Activated T-helper 1 cell treated with anti-CD3 and anti-CD28 coated beads, Interleukin-2, amount 50 U/mL, for 16 hours (primary cell): ENCODE data around the gene IMPA2.

Source experiments
- DNase-seq, 2 donors: peaks; one replicate each; pipeline ENCODE4 v3.0.0-alpha.2; 2020; ENCODE audit warnings: low read depth in 1 of 2, low spot score in 1 of 2

Gene IMPA2

GRCh38 chr18:12046751-12047335 is 65.5 kb downstream of the IMPA2 start:
- DNase-seq: no peak

GRCh38 chr18:12048010-12048826 is 66.9 kb downstream of the IMPA2 start:
- no peak for DNase-seq

GRCh38 chr18:12048827-12049175 is 67.5 kb downstream of the IMPA2 start:
- DNase-seq: no peak

- DNase-seq: no peak
Observed at GRCh38 chr18:12049978-12050811, 68.9 kb downstream of the IMPA2 start.

- DNase-seq: no peak
Observed at GRCh38 chr18:12052866-12053265, 71.6 kb downstream of the IMPA2 start.

GRCh38 chr18:12053289-12053688 is 72.0 kb downstream of the IMPA2 start:
- no peak for DNase-seq

- no peak for DNase-seq
Observed at GRCh38 chr18:12056034-12056883, 75.0 kb downstream of the IMPA2 start.

GRCh38 chr18:12056884-12057402 is 75.6 kb downstream of the IMPA2 start:
- DNase-seq: no peak

- DNase-seq: no peak
Observed at GRCh38 chr18:12057419-12058039, 76.2 kb downstream of the IMPA2 start.

- no peak for DNase-seq
Observed at GRCh38 chr18:12059334-12060181, 78.3 kb downstream of the IMPA2 start.

GRCh38 chr18:12060182-12060870 is 79.0 kb downstream of the IMPA2 start:
- DNase-seq: no peak

- DNase-seq: no peak
Observed at GRCh38 chr18:12061685-12062084, 80.4 kb downstream of the IMPA2 start.

GRCh38 chr18:12062974-12063373 is 81.7 kb downstream of the IMPA2 start:
- DNase-seq: no peak

- DNase-seq: no peak
Observed at GRCh38 chr18:12064086-12064763, 82.9 kb downstream of the IMPA2 start.

- DNase-seq: no peak
Observed at GRCh38 chr18:12065397-12065796, 84.1 kb downstream of the IMPA2 start.

- no peak for DNase-seq
Observed at GRCh38 chr18:12066910-12067511, 85.7 kb downstream of the IMPA2 start.

GRCh38 chr18:12067671-12068070 is 86.4 kb downstream of the IMPA2 start:
- no peak for DNase-seq
